SK-N-SH (cell line): ENCODE measurements around the gene NIT1.

Experiments used
- EP300 ChIP-seq, 2 experiments: IDR thresholded peaks; 2 replicates each; pipeline versions ENCODE4 v1.4.0 to v1.6.1; 2012; ENCODE audit warnings: borderline replicate concordance in 1 of 2, low read depth in 1 of 2, low read length in 1 of 2
- FOSL2 ChIP-seq: IDR thresholded peaks from 2 replicates; pipeline ENCODE4 v1.4.0; 2012; ENCODE audit warnings: low read depth, mild to moderate bottlenecking, moderate library complexity, borderline replicate concordance
- GABPA ChIP-seq: IDR thresholded peaks from 2 replicates; pipeline ENCODE4 v1.4.0; 2012; ENCODE audit warnings: low read depth, mild to moderate bottlenecking
- NFIC ChIP-seq: IDR thresholded peaks from 2 replicates; pipeline ENCODE4 v1.4.0; 2012; ENCODE audit warnings: borderline replicate concordance
- POLR2AphosphoS5 ChIP-seq: IDR thresholded peaks from 2 replicates; pipeline ENCODE4 v1.6.1; 2012; ENCODE audit warnings: low read depth, low read length
- RAD21 ChIP-seq: IDR thresholded peaks from 2 replicates; pipeline ENCODE4 v1.6.1; 2012; ENCODE audit warnings: mild to moderate bottlenecking, low read length
- RXRA ChIP-seq: IDR thresholded peaks from 2 replicates; pipeline ENCODE4 v1.4.0; 2012; ENCODE audit warnings: low read depth, mild to moderate bottlenecking, borderline replicate concordance
- SIN3A ChIP-seq: IDR thresholded peaks from 2 replicates; pipeline ENCODE4 v1.6.1; 2012; ENCODE audit warnings: low read depth, mild to moderate bottlenecking, low read length, moderate library complexity, borderline replicate concordance
- TEAD4 ChIP-seq: IDR thresholded peaks from 2 replicates; pipeline ENCODE4 v1.4.0; 2012; ENCODE audit warnings: mild to moderate bottlenecking, borderline replicate concordance; ENCODE audit not compliant: insufficient read depth
- TF ChIP-seq, protein P1 (sequence below): fragments of 200-600 bp; sonication (generic); IDR thresholded peaks from 2 replicates; pipeline ENCODE4 v1.6.1; 2017; ENCODE audit warnings: antibody characterized with exemption, mild to moderate bottlenecking, moderate library complexity
- TF ChIP-seq, protein P2 (sequence below): fragments of 150-350 bp; IDR thresholded peaks from 2 replicates; pipeline ENCODE4 v1.6.1; 2017; ENCODE audit warnings: antibody characterized with exemption, low read length, low read depth, borderline replicate concordance
- TF ChIP-seq, protein P3 (sequence below): IDR thresholded peaks from 2 replicates; pipeline ENCODE4 v1.4.0; 2012; ENCODE audit warnings: low read depth

DNA sequence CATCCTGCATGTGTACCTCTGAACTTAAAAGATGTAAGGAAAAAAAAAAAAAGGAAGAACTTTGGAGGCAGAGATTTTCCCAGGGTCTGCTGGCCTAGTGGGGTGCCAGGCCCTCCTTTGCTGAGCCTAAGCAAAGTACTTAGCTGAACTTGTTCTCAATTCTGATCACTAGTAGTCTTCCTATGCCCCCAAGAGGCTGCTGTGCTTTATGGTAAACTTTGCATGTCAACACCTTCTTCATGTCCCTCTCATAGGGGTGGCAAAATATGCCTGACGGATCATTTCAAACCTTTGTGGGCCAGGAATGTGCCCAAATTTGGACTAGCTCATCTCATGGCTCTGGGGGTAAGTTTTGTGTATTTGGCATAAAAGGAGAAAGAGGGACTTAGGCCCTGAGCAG lies 40.0 kb downstream of the NIT1 start:
- TF ChIP-seq, protein P1, sequence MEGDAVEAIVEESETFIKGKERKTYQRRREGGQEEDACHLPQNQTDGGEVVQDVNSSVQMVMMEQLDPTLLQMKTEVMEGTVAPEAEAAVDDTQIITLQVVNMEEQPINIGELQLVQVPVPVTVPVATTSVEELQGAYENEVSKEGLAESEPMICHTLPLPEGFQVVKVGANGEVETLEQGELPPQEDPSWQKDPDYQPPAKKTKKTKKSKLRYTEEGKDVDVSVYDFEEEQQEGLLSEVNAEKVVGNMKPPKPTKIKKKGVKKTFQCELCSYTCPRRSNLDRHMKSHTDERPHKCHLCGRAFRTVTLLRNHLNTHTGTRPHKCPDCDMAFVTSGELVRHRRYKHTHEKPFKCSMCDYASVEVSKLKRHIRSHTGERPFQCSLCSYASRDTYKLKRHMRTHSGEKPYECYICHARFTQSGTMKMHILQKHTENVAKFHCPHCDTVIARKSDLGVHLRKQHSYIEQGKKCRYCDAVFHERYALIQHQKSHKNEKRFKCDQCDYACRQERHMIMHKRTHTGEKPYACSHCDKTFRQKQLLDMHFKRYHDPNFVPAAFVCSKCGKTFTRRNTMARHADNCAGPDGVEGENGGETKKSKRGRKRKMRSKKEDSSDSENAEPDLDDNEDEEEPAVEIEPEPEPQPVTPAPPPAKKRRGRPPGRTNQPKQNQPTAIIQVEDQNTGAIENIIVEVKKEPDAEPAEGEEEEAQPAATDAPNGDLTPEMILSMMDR, result no peak
- no peak for TF ChIP-seq RAD21
- TF ChIP-seq EP300 (IDR thresholded peaks at IDR 0.05; ENCODE audit: borderline replicate concordance in 1 of 2, low read depth in 1 of 2, low read length in 1 of 2), result no peak
- no peak for TF ChIP-seq FOSL2
- TF ChIP-seq, protein P2, sequence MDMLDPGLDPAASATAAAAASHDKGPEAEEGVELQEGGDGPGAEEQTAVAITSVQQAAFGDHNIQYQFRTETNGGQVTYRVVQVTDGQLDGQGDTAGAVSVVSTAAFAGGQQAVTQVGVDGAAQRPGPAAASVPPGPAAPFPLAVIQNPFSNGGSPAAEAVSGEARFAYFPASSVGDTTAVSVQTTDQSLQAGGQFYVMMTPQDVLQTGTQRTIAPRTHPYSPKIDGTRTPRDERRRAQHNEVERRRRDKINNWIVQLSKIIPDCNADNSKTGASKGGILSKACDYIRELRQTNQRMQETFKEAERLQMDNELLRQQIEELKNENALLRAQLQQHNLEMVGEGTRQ, result no peak
- TF ChIP-seq POLR2AphosphoS5, result no peak
- TF ChIP-seq SIN3A, result no peak
- TF ChIP-seq TEAD4, result no peak
- no peak for TF ChIP-seq GABPA
- no peak for TF ChIP-seq RXRA
- TF ChIP-seq, protein P3, sequence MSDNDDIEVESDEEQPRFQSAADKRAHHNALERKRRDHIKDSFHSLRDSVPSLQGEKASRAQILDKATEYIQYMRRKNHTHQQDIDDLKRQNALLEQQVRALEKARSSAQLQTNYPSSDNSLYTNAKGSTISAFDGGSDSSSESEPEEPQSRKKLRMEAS, result no peak
- TF ChIP-seq NFIC, result no peak
